Panc1 (cell line): ENCODE results near the gene PAX5.

Experiments used
- CTCF ChIP-seq: fragments of 450-650 bp; IDR thresholded peaks from 2 replicates; pipeline ENCODE4 v1.5.1; 2017; ENCODE audit warnings: mild to moderate bottlenecking
- REST ChIP-seq, 2 experiments: IDR thresholded peaks; 2 replicates each; pipeline ENCODE4 v1.6.1; 2011 to 2012; ENCODE audit warnings: low read depth in 2 of 2, control low read depth in 1 of 2, low read length in 1 of 2, mild to moderate bottlenecking in 1 of 2, moderate library complexity in 1 of 2; ENCODE audit not compliant: insufficient read depth in 1 of 2
- TCF7L2 ChIP-seq: IDR thresholded peaks from 2 replicates; pipeline ENCODE4 v1.6.1; 2011; ENCODE audit warnings: mild to moderate bottlenecking, low read depth, low read length, inconsistent platforms

GRCh38 chr9:37033141-37033540 is 927 bp downstream of the PAX5 start:
- TF ChIP-seq CTCF = no peak
- TF ChIP-seq REST (IDR thresholded peaks at IDR 0.05; ENCODE audit: insufficient read depth in 1 of 2, low read depth in 2 of 2, low read length in 1 of 2) = no peak
- no peak for TF ChIP-seq TCF7L2
